Stomach (tissue), 4 donors: Measurements from ENCODE around the gene CYTH1.

Source experiments
- POLR2A ChIP-seq, 4 donors: fragments of 450-650 bp; IDR thresholded peaks; one replicate each; pipeline ENCODE4 v1.6.1; 2016; ENCODE audit warnings: antibody characterized with exemption in 4 of 4, control low read depth in 2 of 4, mild to moderate bottlenecking in 1 of 4, moderate library complexity in 1 of 4
- POLR2AphosphoS5 ChIP-seq, 3 donors: sonication (generic); formaldehyde crosslinking; IDR thresholded peaks; one replicate each; pipeline ENCODE4 v1.6.1; 2016; ENCODE audit warnings: antibody characterized with exemption in 3 of 3
- TF ChIP-seq, protein P1 (sequence below), 7 experiments: fragments of 450-650 bp in 4 of 7; fragments of 200-600 bp in 3 of 7; sonication (generic) in 3 of 7; IDR thresholded peaks; one replicate each; pipeline ENCODE4 v1.5.1; 2016 to 2019; ENCODE audit warnings: antibody characterized with exemption in 7 of 7, control low read depth in 2 of 7, mild to moderate bottlenecking in 1 of 7

DNA sequence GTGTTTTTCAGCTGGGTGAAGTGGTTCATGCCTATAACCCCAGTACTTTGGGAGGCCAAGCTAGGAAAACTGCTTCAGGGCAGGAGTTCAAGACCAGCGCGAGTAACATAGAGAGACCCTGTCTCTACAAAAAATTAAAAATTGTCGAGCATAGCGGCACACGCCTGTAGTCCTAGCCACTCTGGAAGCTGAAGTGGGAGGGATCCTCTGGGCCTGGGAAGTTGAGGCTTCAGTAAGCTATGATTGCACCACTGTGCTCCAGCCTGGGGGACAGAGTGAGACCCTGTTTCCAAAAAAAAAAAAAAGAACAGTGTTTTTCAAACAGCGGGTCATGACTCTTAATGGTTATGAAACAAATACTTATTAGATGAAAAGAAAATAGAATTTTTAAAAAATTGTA is 2.3 kb upstream of the CYTH1 start:
- TF ChIP-seq, protein P1, sequence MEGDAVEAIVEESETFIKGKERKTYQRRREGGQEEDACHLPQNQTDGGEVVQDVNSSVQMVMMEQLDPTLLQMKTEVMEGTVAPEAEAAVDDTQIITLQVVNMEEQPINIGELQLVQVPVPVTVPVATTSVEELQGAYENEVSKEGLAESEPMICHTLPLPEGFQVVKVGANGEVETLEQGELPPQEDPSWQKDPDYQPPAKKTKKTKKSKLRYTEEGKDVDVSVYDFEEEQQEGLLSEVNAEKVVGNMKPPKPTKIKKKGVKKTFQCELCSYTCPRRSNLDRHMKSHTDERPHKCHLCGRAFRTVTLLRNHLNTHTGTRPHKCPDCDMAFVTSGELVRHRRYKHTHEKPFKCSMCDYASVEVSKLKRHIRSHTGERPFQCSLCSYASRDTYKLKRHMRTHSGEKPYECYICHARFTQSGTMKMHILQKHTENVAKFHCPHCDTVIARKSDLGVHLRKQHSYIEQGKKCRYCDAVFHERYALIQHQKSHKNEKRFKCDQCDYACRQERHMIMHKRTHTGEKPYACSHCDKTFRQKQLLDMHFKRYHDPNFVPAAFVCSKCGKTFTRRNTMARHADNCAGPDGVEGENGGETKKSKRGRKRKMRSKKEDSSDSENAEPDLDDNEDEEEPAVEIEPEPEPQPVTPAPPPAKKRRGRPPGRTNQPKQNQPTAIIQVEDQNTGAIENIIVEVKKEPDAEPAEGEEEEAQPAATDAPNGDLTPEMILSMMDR (IDR thresholded peaks at IDR 0.05), result no peak
- no peak for TF ChIP-seq POLR2AphosphoS5 (IDR thresholded peaks at IDR 0.05)
- no peak for TF ChIP-seq POLR2A (IDR thresholded peaks at IDR 0.05)
